Rectal smooth muscle tissue (tissue), 1 donor: ENCODE results near the gene ZNF417.
"Not testable (repeated sequence)": the region's sequence is repeated elsewhere in the genome, so short reads cannot be mapped to it uniquely, and the experiment has no call there.

ENCODE experiments used
- H3K27ac ChIP-seq: one replicate; pipeline ENCODE4 v1.7.0; 2013; ENCODE audit warnings: low read depth, low read length, inconsistent platforms
- H3K27me3 ChIP-seq: one replicate; pipeline ENCODE4 v1.7.0; 2013; ENCODE audit warnings: low read length; ENCODE audit not compliant: control insufficient read depth, insufficient read depth
- H3K36me3 ChIP-seq: one replicate; pipeline ENCODE4 v1.7.0; 2013; ENCODE audit warnings: low read length; ENCODE audit not compliant: control insufficient read depth, insufficient read depth
- H3K4me1 ChIP-seq: one replicate; pipeline ENCODE4 v1.7.0; 2013; ENCODE audit warnings: low read length; ENCODE audit not compliant: control insufficient read depth, insufficient read depth
- H3K4me3 ChIP-seq: one replicate; pipeline ENCODE4 v1.7.0; 2013; ENCODE audit warnings: low read length
- H3K9ac ChIP-seq: one replicate; pipeline ENCODE4 v1.7.0; 2013; ENCODE audit warnings: low read length

ZNF417 gene

DNA sequence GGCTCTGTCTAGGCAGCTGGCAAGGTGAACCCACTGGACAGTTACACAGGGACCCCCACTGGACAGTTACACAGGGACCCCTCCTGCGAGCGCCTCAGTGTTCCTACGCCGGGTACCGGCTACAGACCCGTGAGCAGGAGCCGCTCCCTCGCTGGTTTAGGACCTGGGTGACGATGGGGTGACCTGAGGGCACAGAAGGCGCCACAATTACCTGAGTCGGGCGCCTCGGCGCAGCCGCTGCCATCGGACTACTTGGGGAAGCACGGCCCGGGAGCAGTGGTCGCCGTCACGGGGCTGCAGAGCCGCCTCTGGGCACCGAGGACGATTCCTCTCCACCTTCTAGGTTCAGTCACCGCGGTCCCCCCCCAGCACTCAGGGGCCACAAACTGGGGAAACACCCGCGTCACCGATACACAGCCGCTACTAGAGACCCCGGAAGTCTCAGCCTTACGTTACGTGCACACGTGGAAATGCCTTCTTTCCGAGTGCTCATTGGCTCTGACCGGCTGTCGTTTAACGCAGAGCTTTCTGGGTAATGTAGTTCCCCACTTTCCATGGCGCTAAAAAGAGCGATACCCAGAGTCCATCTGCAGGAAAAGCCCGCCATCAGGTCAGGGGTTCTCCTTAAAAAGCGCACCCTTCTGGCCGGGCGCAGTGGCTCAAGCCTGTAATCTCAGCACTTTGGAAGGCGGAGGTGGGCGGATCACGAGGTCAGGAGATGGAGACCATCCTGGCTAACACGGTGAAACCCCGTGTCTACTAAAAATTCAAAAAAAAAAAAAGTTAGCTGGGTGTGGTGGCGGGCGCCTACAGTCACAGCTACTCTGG, at the start of gene ZNF417:
Gene ZNF417, minus strand, starts transcription at position 425 of the 828 bp plus-strand sequence. Its CDS starts 181 bp downstream, at position 244.
- not testable (repeated sequence) for H3K27me3 ChIP-seq, H3K4me1 ChIP-seq
- Histone ChIP-seq H3K9ac (peak within 1 kb of the TSS; percentile 74), H3K27ac (peak within 1 kb of the TSS; percentile 68), H3K4me3 (peak within 1 kb of the TSS; percentile 92), H3K36me3 (peaks cover 11% of the 10 kb centered on the region)

DNA sequence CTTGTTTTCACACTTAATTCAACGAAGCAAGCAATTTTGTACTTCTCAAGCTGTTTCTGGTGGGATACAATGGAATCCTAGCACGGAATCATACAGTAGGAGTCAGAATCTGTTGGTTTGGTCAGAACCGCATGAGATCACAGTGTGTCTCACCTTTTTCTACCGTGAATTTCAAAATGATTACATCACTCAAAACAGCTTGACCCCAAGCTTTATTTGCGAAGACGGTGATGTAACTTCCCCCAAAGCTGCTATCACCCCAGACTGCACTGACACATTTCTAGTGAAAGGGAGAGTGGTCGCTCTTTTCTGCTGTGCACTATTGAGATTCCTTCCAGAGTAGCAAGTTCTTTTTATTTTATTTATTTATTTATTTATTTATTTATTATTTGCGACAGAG, 48.4 kb upstream of the ZNF417 start:
- H3K27me3 ChIP-seq, result no peaks in the 10 kb centered on the region
- H3K4me1 ChIP-seq, result no peaks in the 10 kb centered on the region
- H3K9ac ChIP-seq, result no peak overlapping the region
- no peak overlapping the region for H3K27ac ChIP-seq
- H3K36me3 ChIP-seq, result no peaks in the 10 kb centered on the region
- H3K4me3 ChIP-seq, result no peak overlapping the region

DNA sequence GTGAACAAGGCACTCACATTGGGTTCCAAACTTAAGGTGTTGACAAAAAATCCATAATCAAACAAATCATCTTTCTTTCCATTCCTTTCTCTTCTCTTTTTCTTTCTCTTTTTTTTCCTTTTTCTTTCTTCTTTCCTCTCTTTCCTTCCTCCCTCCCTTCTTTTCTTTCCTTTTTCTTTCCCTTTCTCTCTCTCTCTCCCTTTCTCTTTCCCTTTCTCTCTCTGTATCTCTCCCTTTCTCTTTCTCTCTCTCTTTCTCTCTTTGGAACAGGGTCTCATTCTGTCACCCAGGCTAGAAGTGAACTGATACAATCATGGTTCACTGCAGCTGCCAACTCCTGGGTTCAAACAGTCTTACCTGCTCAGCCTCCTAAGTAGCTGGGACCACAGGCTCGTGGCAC, 45.4 kb upstream of the ZNF417 start:
- Histone ChIP-seq H3K4me3 (no peak overlapping the region), H3K4me1 (no peaks in the 10 kb centered on the region), H3K9ac (no peak overlapping the region), H3K27me3 (no peaks in the 10 kb centered on the region), H3K36me3 (no peaks in the 10 kb centered on the region), H3K27ac (no peak overlapping the region)

DNA sequence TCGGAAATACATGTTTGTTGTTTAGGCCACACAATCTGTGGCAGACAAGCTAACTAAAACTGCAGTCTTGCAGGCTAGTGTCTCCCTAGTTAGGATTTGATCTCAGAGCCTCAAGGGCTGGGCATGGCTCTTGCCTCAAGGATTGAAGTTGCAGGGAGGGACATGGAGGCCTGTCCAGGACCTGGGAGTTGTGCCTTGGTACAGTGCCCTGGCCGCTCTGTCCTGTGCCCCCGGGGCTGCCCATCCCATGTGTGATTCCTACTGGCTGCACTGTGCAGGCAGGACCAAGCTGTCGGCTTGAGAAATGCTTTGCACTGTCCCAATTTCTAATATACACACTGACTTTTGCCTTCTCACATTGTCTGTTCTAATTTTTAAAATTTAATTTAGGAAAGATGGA, 38.6 kb upstream of the ZNF417 start:
- Histone ChIP-seq H3K27ac (no peak overlapping the region), H3K4me1 (no peaks in the 10 kb centered on the region), H3K9ac (no peak overlapping the region), H3K36me3 (no peaks in the 10 kb centered on the region), H3K27me3 (no peaks in the 10 kb centered on the region), H3K4me3 (no peak overlapping the region)

DNA sequence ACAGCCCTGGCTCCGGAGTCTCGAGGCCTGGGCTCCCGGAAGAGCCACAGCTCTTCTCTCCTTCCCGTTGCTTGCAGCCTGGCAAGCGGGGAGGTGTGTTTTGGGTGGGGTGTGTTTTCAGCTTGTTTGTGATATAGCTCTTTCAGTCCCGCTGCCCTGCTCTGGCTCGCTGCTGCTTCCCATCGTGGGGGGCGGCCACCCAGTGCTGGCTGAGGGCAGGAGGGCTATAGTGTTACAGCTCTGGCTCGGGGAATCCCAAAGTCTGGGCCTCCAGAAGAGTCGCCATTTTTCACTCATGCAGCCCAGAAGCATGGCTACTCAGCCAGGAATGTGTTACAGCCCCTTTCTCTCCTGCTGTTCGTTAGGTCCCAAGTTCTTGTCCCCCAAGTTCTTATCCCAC, 33.3 kb upstream of the ZNF417 start:
- Histone ChIP-seq H3K4me3 (no peak overlapping the region), H3K27ac (no peak overlapping the region), H3K9ac (no peak overlapping the region), H3K36me3 (no peaks in the 10 kb centered on the region), H3K27me3 (no peaks in the 10 kb centered on the region), H3K4me1 (peaks cover 2% of the 10 kb centered on the region)

DNA sequence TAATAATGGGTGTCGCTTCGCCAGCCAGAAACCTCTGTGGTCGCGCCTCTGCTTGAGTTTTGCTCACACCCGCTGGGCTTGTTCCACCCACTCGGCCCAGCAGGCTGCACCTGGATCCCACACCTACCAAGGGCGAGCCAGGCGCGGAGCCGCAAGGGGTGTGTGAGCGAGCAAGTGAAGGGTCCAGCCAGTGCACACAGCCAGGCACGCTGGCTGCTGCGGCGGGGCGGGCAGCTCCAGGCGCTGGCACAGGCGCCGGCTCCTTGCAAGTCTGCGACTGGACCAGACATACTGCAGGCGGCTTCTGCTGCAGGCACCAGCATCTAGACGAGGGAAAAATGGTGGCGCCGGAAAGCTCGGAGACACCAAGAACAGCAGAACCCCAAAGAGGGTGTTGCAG, 32.9 kb upstream of the ZNF417 start:
- H3K4me3 ChIP-seq, result no peak overlapping the region
- no peak overlapping the region for H3K27ac ChIP-seq
- no peaks in the 10 kb centered on the region for H3K27me3 ChIP-seq
- no peak overlapping the region for H3K9ac ChIP-seq
- H3K36me3 ChIP-seq, result no peaks in the 10 kb centered on the region
- peaks cover 2% of the 10 kb centered on the region for H3K4me1 ChIP-seq

DNA sequence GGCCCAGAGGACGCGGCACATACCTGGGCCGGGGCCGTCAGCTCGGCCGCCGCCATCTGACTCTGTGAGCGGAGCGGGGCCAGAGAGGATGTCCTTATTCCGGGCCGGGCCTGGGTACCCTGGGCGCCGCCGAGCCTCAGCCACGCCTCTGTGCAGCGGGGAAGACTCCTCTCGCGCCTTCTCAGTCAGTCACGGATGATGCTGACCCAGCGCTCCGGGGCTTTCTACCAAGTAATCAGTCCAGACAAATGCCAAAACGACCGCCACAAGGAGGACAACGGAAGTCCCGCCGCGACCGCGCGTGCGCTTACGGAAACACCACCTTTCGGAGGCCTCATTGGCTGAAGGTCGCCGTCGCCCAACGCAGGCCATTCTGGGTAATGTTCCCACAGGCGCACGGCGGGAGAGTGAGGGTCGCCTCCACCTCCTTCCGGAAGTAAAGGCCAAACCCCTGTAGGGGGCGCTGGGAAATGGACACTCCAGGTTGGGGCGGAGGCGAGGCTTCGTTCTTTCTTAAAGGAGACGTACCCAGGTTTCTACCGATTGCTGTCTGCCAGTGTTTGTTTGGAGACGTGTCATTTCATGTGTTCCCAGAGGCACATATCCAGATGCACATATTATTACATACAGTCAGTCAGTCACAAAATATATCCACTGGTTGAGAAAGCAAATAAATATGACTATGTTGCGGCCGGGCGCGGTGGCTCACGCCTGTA, 31.2 kb upstream of the ZNF417 start, which contains the start of gene ZNF256:
Gene ZNF256, minus strand, starts transcription at position 288 of the 716 bp plus-strand sequence. Its CDS starts 232 bp downstream, at position 56.
- Histone ChIP-seq H3K4me1 (peaks cover 2% of the 10 kb centered on the region), H3K4me3 (peak within 1 kb of the TSS; percentile 83), H3K27me3 (no peaks in the 10 kb centered on the region), H3K27ac (peak within 1 kb of the TSS; percentile 77), H3K36me3 (peaks cover 17% of the 10 kb centered on the region), H3K9ac (peak within 1 kb of the TSS; percentile 36)

DNA sequence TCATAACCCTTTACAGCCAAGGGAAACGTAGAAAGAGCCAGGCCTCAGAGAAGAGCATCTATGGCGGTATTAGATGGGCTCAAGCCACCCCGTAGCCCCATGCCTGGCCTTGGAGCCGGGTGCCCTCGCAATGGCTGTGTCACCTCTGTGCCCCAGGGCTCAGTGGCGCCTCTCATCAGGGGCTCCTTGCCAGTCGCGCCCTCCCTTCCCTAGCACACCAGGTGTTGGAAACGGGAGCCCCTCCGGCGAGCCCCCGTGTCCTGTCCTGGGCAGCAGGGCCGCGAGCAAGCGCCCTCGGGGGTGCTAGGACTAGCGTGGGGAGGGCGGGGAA, 30.7 kb upstream of the ZNF417 start:
- Histone ChIP-seq H3K4me1 (peaks cover 2% of the 10 kb centered on the region), H3K9ac (peak overlapping the region; percentile 36), H3K27ac (peak overlapping the region; percentile 77), H3K4me3 (peak overlapping the region; percentile 83), H3K27me3 (no peaks in the 10 kb centered on the region), H3K36me3 (peaks cover 22% of the 10 kb centered on the region)

DNA sequence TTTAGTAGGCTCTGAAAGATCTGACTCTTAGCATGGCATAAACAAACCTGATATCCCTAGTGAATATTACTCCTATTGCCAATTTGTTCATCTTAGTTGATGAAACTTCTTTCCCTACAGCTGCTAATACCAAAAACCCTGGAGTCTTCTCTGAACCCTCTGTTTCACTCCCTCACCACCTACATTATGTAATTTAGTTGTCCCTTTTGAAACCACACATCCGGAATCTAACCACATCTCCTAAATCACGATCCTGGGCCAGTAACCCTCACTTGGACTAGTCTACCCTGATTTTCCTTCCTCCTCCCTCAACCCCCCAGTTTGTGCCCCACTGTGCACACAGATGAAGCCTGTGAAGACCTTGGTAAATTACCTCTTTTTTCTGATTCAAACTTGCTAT, 29.9 kb upstream of the ZNF417 start:
- H3K27me3 ChIP-seq, result no peaks in the 10 kb centered on the region
- H3K4me3 ChIP-seq, result peak overlapping the region; percentile 83
- peaks cover 2% of the 10 kb centered on the region for H3K4me1 ChIP-seq
- peaks cover 29% of the 10 kb centered on the region for H3K36me3 ChIP-seq
- H3K9ac ChIP-seq, result no peak overlapping the region
- H3K27ac ChIP-seq, result no peak overlapping the region

DNA sequence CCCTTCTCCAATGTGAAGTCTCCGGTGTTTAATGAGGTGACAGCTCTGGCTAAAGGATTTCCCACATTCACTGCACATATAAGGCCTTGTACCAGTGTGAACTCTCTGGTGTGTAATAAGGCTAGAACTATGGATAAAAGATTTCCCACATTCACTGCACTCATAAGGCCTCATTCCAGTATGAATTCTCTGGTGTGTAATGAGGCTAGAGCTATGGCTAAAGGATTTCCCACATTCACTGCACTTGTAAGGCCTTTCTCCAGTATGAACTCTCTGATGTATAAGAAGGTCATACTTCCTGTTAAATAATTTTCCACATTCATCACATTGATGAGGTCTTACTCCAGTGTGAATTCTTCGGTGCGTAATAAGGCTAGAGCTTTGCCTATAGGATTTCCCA, 25.2 kb upstream of the ZNF417 start:
- Histone ChIP-seq H3K36me3 (peaks cover 35% of the 10 kb centered on the region), H3K9ac (no peak overlapping the region), H3K27ac (no peak overlapping the region), H3K4me3 (no peak overlapping the region), H3K27me3 (no peaks in the 10 kb centered on the region), H3K4me1 (no peaks in the 10 kb centered on the region)

DNA sequence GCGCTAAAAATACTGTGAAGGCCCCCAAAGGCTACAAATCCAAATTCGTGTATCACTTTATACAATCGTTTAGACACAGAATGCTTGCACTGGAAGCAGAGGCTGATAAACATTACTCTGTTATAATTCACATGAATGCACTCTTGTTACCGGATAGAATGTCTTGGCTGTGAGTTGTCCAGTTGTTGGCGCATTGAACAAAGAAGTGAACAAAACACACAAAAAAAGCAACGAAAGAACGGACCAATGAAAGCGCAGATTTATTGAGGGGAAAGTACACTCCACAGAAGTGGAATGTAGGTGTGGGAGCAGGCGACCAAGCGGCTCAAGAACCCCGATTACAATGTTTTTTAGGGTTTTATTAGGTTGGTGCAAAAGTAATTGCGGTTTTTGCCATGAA, 19.3 kb upstream of the ZNF417 start:
- Histone ChIP-seq H3K27ac (no peak overlapping the region), H3K27me3 (no peaks in the 10 kb centered on the region), H3K4me3 (no peak overlapping the region), H3K36me3 (peaks cover under 1% of the 10 kb centered on the region), H3K9ac (no peak overlapping the region), H3K4me1 (peaks cover 3% of the 10 kb centered on the region)

DNA sequence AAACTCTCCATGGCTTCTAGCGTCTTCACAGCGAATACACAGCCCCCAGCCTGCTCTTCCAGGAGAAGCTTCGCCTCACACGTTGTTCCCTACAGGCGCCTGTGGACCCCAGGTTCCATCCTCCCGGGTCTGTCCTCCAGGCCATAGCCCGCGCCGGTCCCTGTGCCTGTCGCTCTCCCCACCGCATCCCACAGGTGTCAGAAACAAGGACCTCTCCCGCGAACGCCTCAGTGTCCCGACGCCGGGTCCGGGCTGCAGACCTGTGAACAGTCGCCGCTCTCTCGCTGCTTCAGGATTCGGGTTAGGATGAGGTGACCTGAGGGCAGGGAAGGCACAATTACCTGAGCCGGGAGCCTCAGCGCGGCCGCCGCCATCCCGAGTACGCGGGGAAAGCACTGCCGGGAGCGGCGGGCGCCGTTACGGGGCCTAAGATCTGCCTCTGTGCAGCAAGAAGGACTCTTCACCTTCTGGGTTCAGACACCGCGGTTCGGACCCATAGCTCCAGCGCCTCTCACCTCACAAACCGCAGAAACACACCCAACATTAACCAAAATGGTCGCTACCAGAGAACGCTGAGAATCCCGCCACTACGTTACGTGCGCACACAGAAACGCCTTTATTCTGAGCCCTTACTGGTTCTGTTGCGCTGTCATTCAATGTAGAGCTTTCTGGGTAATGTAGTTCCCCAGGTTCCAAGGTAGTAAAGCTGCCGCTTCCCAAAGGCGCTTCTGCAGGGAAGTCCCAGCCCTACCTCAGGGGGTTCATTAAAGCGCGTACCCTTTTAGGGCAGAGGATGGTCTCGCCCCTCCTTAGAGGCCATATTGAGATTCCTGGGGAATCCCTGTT, 18.7 kb upstream of the ZNF417 start, which contains the start of gene ZNF418:
Gene ZNF418, minus strand, starts transcription at position 583 of the 846 bp plus-strand sequence. CDS start 1,580 bp downstream, outside the sequence.
- H3K4me1 ChIP-seq, result peaks cover 3% of the 10 kb centered on the region
- H3K9ac ChIP-seq, result peak within 1 kb of the TSS; percentile 22
- peaks cover 4% of the 10 kb centered on the region for H3K36me3 ChIP-seq

More for the DNA sequence above, 18.7 kb upstream of the ZNF417 start, which contains the start of gene ZNF418:
- Histone ChIP-seq H3K27ac (peak within 1 kb of the TSS; percentile 48), H3K4me3 (peak within 1 kb of the TSS; percentile 75), H3K27me3 (no peaks in the 10 kb centered on the region)
